Sciatic nerve (tissue), 2 donors: ENCODE results near the gene MARCHF10. TPM values are rescaled to one million over a fixed set of nuclear protein-coding genes. Genes with fewer than 3 reads are reported as not detected.

ENCODE experiments used
- ATAC-seq: fragments of 200-7000 bp; cut with Tn5 transposase; one replicate; pipeline ENCODE4 v1.9.1; 2020; ENCODE audit warnings: mild to moderate bottlenecking, moderate library complexity
- DNase-seq: peaks from one replicate; pipeline ENCODE4 v3.0.0-alpha.2; 2020; ENCODE audit warnings: low spot score
- intact Hi-C: fragments of 100-400 bp; cut with DNase I; formaldehyde crosslinking; loops from one replicate; pipeline ENCODE4 v1.14.2; 2022
- total RNA-seq: library from RNA; stranded (reverse); fragmentation: NEBNext Ultra II Directional; extraction: Animal tissue kit (Norgen Biotek cat#: 25700); gene quantifications from one replicate; pipeline ENCODE4 v1.2.1, GENCODE V29; 2021
- donor health status: DM: no; HTN: no; CAD: no.
- donor health status: DM: no; HTN: no; CAD: no.

MARCHF10 gene
- total RNA-seq, 1 donor from 2014 or later = 2.1 TPM

- no peak for ATAC-seq
- no peak for DNase-seq
- intact Hi-C loops = no loop called here
Observed at GRCh38 chr17:62823111-62823893, 15.2 kb upstream of the MARCHF10 start.

- no peak for DNase-seq
- intact Hi-C loops = no loop called here
- no peak for ATAC-seq
Observed at GRCh38 chr17:62822080-62822904, 14.2 kb upstream of the MARCHF10 start.

GRCh38 chr17:62821189-62822079 is 13.3 kb upstream of the MARCHF10 start:
- intact Hi-C loops = no loop called here
- no peak for ATAC-seq
- no peak for DNase-seq

GRCh38 chr17:62819511-62820221 is 11.6 kb upstream of the MARCHF10 start:
- intact Hi-C loops = no loop called here
- peak; percentile 65 for DNase-seq
- ATAC-seq = peak; percentile 98

GRCh38 chr17:62818526-62818925 is 10.4 kb upstream of the MARCHF10 start:
- intact Hi-C loops = no loop called here
- ATAC-seq (no peak), DNase-seq (no peak)

GRCh38 chr17:62816282-62816839 is 8.2 kb upstream of the MARCHF10 start:
- intact Hi-C loops = no loop called here
- no peak for ATAC-seq

GRCh38 chr17:62809656-62810055 is 1.5 kb upstream of the MARCHF10 start:
- ATAC-seq (no peak), DNase-seq (no peak)
- intact Hi-C loops = no loop called here

More at GRCh38 chr17:62816282-62816839, 8.2 kb upstream of the MARCHF10 start:
- no peak for DNase-seq

GRCh38 chr17:62808576-62808970 is 459 bp upstream of the MARCHF10 start:
- intact Hi-C loops = no loop called here
- ATAC-seq (no peak), DNase-seq (no peak)

GRCh38 chr17:62805234-62805633 is 2.9 kb downstream of the MARCHF10 start:
- intact Hi-C loops = no loop called here
- DNase-seq (no peak), ATAC-seq (no peak)

- ATAC-seq (no peak), DNase-seq (no peak)
- intact Hi-C loops = no loop called here
Observed at GRCh38 chr17:62804822-62805221, 3.3 kb downstream of the MARCHF10 start.

GRCh38 chr17:62804025-62804424 is 4.1 kb downstream of the MARCHF10 start:
- DNase-seq (no peak), ATAC-seq (no peak)
- intact Hi-C loops = no loop called here

GRCh38 chr17:62802561-62803205 is 5.4 kb downstream of the MARCHF10 start:
- no peak for ATAC-seq
- DNase-seq = no peak
- intact Hi-C loops = no loop called here

GRCh38 chr17:62801553-62802114 is 6.5 kb downstream of the MARCHF10 start:
- no peak for ATAC-seq
- no peak for DNase-seq
- intact Hi-C loops = no loop called here

GRCh38 chr17:62800585-62800984 is 7.5 kb downstream of the MARCHF10 start:
- no peak for ATAC-seq
- intact Hi-C loops = no loop called here
- no peak for DNase-seq

GRCh38 chr17:62797959-62798358 is 10.2 kb downstream of the MARCHF10 start:
- intact Hi-C loops = no loop called here
- DNase-seq = no peak
- ATAC-seq = no peak

GRCh38 chr17:62796291-62796690 is 11.8 kb downstream of the MARCHF10 start:
- DNase-seq (no peak), ATAC-seq (no peak)
- intact Hi-C loops = no loop called here

- intact Hi-C loops = no loop called here
- DNase-seq (no peak), ATAC-seq (no peak)
Observed at GRCh38 chr17:62794666-62794971, 13.5 kb downstream of the MARCHF10 start.
